OCI-LY1 (cell line): ENCODE measurements around the gene MAP4K3.

Source experiments
- H2AFZ ChIP-seq: fragments of 200-600 bp; sonication (generic), shearing (Covaris generic); 2 replicates; pipeline ENCODE4 v1.6.0; 2014; ENCODE audit warnings: antibody characterized with exemption, mild to moderate bottlenecking, low read length
- H3F3A ChIP-seq: fragments of 200-600 bp; sonication (generic), shearing (Covaris generic); 2 replicates; pipeline ENCODE4 v1.6.0; 2014; ENCODE audit warnings: mild to moderate bottlenecking, antibody characterized with exemption, low read length, moderate library complexity; ENCODE audit not compliant: insufficient read depth
- H3K27ac ChIP-seq: fragments of 200-600 bp; sonication (generic); 2 replicates; pipeline ENCODE4 v1.5.1; 2014; ENCODE audit warnings: low read length, mixed run types, mild to moderate bottlenecking, low read depth; ENCODE audit not compliant: poor library complexity, severe bottlenecking
- H3K27me3 ChIP-seq: fragments of 200-600 bp; sonication (generic); 2 replicates; pipeline ENCODE4 v1.6.0; 2014; ENCODE audit warnings: antibody characterized with exemption, mild to moderate bottlenecking, low read length, moderate library complexity; ENCODE audit not compliant: insufficient read depth
- H3K36me3 ChIP-seq: fragments of 200-600 bp; sonication (generic); 2 replicates; pipeline ENCODE4 v1.6.1; 2014; ENCODE audit warnings: mild to moderate bottlenecking, antibody characterized with exemption, low read length, moderate library complexity, mixed read lengths; ENCODE audit not compliant: insufficient read depth
- H3K4me1 ChIP-seq: fragments of 200-600 bp; sonication (generic); 2 replicates; pipeline ENCODE4 v1.5.1; 2014; ENCODE audit warnings: mild to moderate bottlenecking, low read length, moderate library complexity; ENCODE audit not compliant: insufficient read depth, severe bottlenecking
- H3K4me2 ChIP-seq: fragments of 200-600 bp; sonication (generic), shearing (Covaris generic); 2 replicates; pipeline ENCODE4 v1.6.1; 2014; ENCODE audit warnings: low read length
- H3K4me3 ChIP-seq: fragments of 200-600 bp; sonication (generic); 2 replicates; pipeline ENCODE4 v1.5.1; 2014; ENCODE audit warnings: low read length, low read depth, mild to moderate bottlenecking, mixed read lengths; ENCODE audit not compliant: poor library complexity, severe bottlenecking
- H3K79me2 ChIP-seq: fragments of 200-600 bp; shearing (Covaris generic); 2 replicates; pipeline ENCODE4 v1.6.1; 2016; ENCODE audit warnings: mixed run types, low read length, mixed read lengths; ENCODE audit not compliant: insufficient read depth
- H3K9ac ChIP-seq: fragments of 200-600 bp; sonication (generic), shearing (Covaris generic); 2 replicates; pipeline ENCODE4 v1.6.1; 2014; ENCODE audit warnings: mild to moderate bottlenecking, low read length, mixed read lengths
- H3K9me2 ChIP-seq: fragments of 200-600 bp; sonication (generic), shearing (Covaris generic); 2 replicates; pipeline ENCODE4 v1.6.1; 2014; ENCODE audit warnings: low read depth, mild to moderate bottlenecking, low read length, mixed read lengths
- H3K9me3 ChIP-seq: fragments of 200-600 bp; shearing (Covaris generic); 2 replicates; pipeline ENCODE4 v1.6.1; 2014; ENCODE audit warnings: low read length, mixed read lengths
- H4K20me1 ChIP-seq: fragments of 200-600 bp; sonication (generic), shearing (Covaris generic); 2 replicates; pipeline ENCODE4 v1.6.0; 2016; ENCODE audit warnings: mild to moderate bottlenecking, low read length; ENCODE audit not compliant: insufficient read depth
- EZH2 ChIP-seq: fragments of 200-600 bp; sonication (generic), shearing (Covaris generic); IDR thresholded peaks from 2 replicates; pipeline ENCODE4 v1.8.0; 2017; ENCODE audit warnings: borderline replicate concordance, mixed run types, mild to moderate bottlenecking, antibody characterized with exemption, low read length, moderate library complexity, mixed read lengths
- TF ChIP-seq, protein P1 (sequence below): fragments of 200-600 bp; sonication (generic), shearing (Covaris generic); IDR thresholded peaks from 2 replicates; pipeline ENCODE4 v1.5.1; 2017; ENCODE audit warnings: mild to moderate bottlenecking, antibody characterized with exemption, low read length, moderate library complexity, mixed read lengths

Gene MAP4K3

GRCh38 chr2:39468579-39469451 lies 31.7 kb upstream of the MAP4K3 start:
- no peak overlapping the region for H3K4me3 ChIP-seq
- no peaks in the 10 kb centered on the region for H3K9me2 ChIP-seq
- H3K79me2 ChIP-seq = no peaks in the 10 kb centered on the region
- H3K9ac ChIP-seq = no peak overlapping the region
- H3K27ac ChIP-seq = no peak overlapping the region
- no peak overlapping the region for H3K4me2 ChIP-seq
- H3F3A ChIP-seq = no peaks in the 10 kb centered on the region
- no peaks in the 10 kb centered on the region for H3K36me3 ChIP-seq
- H3K9me3 ChIP-seq = no peaks in the 10 kb centered on the region
- no peaks in the 10 kb centered on the region for H4K20me1 ChIP-seq
- H2AFZ ChIP-seq = no peak overlapping the region
- TF ChIP-seq, protein P1, sequence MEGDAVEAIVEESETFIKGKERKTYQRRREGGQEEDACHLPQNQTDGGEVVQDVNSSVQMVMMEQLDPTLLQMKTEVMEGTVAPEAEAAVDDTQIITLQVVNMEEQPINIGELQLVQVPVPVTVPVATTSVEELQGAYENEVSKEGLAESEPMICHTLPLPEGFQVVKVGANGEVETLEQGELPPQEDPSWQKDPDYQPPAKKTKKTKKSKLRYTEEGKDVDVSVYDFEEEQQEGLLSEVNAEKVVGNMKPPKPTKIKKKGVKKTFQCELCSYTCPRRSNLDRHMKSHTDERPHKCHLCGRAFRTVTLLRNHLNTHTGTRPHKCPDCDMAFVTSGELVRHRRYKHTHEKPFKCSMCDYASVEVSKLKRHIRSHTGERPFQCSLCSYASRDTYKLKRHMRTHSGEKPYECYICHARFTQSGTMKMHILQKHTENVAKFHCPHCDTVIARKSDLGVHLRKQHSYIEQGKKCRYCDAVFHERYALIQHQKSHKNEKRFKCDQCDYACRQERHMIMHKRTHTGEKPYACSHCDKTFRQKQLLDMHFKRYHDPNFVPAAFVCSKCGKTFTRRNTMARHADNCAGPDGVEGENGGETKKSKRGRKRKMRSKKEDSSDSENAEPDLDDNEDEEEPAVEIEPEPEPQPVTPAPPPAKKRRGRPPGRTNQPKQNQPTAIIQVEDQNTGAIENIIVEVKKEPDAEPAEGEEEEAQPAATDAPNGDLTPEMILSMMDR = no peak
- no peak for TF ChIP-seq EZH2
- peaks cover 8% of the 10 kb centered on the region for H3K4me1 ChIP-seq
- H3K27me3 ChIP-seq = no peaks in the 10 kb centered on the region

GRCh38 chr2:39466311-39466710 lies 29.2 kb upstream of the MAP4K3 start:
- Histone ChIP-seq H3F3A (no peaks in the 10 kb centered on the region), H3K4me2 (no peak overlapping the region), H4K20me1 (no peaks in the 10 kb centered on the region), H3K79me2 (no peaks in the 10 kb centered on the region), H3K4me3 (no peak overlapping the region), H3K4me1 (peaks cover 8% of the 10 kb centered on the region), H3K9ac (no peak overlapping the region), H3K36me3 (no peaks in the 10 kb centered on the region), H3K27ac (no peak overlapping the region), H2AFZ (no peak overlapping the region), H3K9me2 (no peaks in the 10 kb centered on the region), H3K9me3 (no peaks in the 10 kb centered on the region), H3K27me3 (no peaks in the 10 kb centered on the region)
- TF ChIP-seq EZH2 = no peak
- TF ChIP-seq, protein P1 = no peak

DNA sequence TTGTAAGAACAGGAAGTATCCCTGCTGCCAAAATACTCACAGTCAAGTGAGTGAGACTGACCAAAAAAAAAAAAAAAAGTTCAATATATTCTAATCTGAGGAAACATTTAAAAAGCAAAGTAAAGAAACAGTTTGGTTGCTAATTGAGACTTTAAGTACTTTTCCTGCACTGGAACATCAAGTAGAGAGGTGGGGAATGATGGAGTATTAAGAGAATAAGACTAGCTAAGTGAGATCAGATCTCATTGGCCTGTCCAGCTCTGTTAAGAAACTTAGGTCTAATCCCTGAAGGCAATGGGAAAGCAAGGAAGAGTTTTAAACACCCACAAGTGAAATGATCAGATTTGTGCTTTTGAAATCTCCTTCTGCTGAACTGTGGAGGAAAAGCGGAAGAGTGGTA lies 27.8 kb upstream of the MAP4K3 start:
- Histone ChIP-seq H3K79me2 (no peaks in the 10 kb centered on the region), H2AFZ (no peak overlapping the region), H3K9me2 (no peaks in the 10 kb centered on the region), H3K4me3 (no peak overlapping the region), H3K4me2 (no peak overlapping the region), H3K27ac (no peak overlapping the region), H3F3A (no peaks in the 10 kb centered on the region), H3K27me3 (no peaks in the 10 kb centered on the region), H3K9ac (no peak overlapping the region), H4K20me1 (no peaks in the 10 kb centered on the region), H3K9me3 (no peaks in the 10 kb centered on the region), H3K36me3 (no peaks in the 10 kb centered on the region), H3K4me1 (peaks cover 4% of the 10 kb centered on the region)
- TF ChIP-seq, protein P1 = no peak
- no peak for TF ChIP-seq EZH2
